ENCODE measurements around the gene PRSS37.

Gene PRSS37

DNA sequence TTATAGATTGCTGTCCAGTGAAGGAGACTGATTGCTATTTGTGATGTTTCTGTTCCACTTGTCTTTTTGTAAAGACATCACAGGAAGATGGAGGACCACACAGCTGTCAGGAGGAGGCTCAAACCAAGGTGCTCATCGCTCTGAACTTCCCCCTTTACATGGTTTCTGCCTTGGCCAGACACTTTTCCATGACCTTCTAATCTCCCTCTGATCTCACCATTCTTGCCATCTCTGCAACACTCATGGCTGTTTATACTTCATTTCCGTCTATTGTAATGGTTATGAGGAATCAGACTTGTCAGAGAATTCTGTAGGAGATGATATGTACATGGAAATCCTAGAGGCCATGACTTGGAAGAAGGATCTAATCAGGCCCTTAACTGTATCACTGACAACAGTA is 53.0 kb downstream of the PRSS37 start:
- no peak for DNase-seq (ENCODE audit: low read depth, low spot score)

Measured in ELF-1 (cell line).